Fibroblast of skin of abdomen (primary cell): ENCODE measurements around the gene TFPT.
"Not testable (repeated sequence)": the region's sequence is repeated elsewhere in the genome, so short reads cannot be mapped to it uniquely, and the experiment has no call there.

Source experiments
- DNase-seq: peaks from one replicate; pipeline ENCODE4 v3.0.0-alpha.2; 2013

The TFPT gene

GRCh38 chr19:54114340-54115108 lies 933 bp downstream of the TFPT start:
- DNase-seq, result no peak

GRCh38 chr19:54109651-54110050 lies 5.8 kb downstream of the TFPT start:
- no peak for DNase-seq

- no peak for DNase-seq
Observed at GRCh38 chr19:54108496-54108895, 7.0 kb downstream of the TFPT start.

GRCh38 chr19:54107876-54108490 lies 7.5 kb downstream of the TFPT start:
- DNase-seq, result no peak

- no peak for DNase-seq
Observed at GRCh38 chr19:54106716-54107115, 8.7 kb downstream of the TFPT start.

- DNase-seq, result no peak
Observed at GRCh38 chr19:54105796-54106195, 9.7 kb downstream of the TFPT start.

- no peak for DNase-seq
Observed at GRCh38 chr19:54104998-54105715, 10.3 kb downstream of the TFPT start.

- peak; percentile 99 for DNase-seq
Observed at GRCh38 chr19:54102421-54103169, 12.9 kb downstream of the TFPT start, which contains the start of gene NDUFA3. NDUFA3 (plus strand) TSS chr19:54102855; CDS start chr19:54102879, 24 bp downstream.

GRCh38 chr19:54100561-54100960 lies 14.9 kb downstream of the TFPT start, which contains the start of gene OSCAR:
OSCAR (minus strand) TSS chr19:54100803; CDS start chr19:54100792, 11 bp downstream.
- peak; percentile 17 for DNase-seq

GRCh38 chr19:54099903-54100255 lies 15.6 kb downstream of the TFPT start:
- DNase-seq, result not testable (repeated sequence)

GRCh38 chr19:54099190-54099902 lies 16.1 kb downstream of the TFPT start:
- no peak for DNase-seq

GRCh38 chr19:54096617-54097106 lies 18.8 kb downstream of the TFPT start:
- peak; percentile 51 for DNase-seq

- peak; percentile 50 for DNase-seq
Observed at GRCh38 chr19:54095859-54096616, 19.4 kb downstream of the TFPT start.

- DNase-seq, result no peak
Observed at GRCh38 chr19:54095136-54095858, 20.2 kb downstream of the TFPT start.

GRCh38 chr19:54094426-54095000 lies 20.9 kb downstream of the TFPT start:
- DNase-seq, result no peak

GRCh38 chr19:54084410-54084809 lies 31.0 kb downstream of the TFPT start:
- no peak for DNase-seq

GRCh38 chr19:54081032-54081431 lies 34.4 kb downstream of the TFPT start, which contains the start of gene TARM1:
TARM1 (minus strand) TSS chr19:54081365; CDS start chr19:54081340, 25 bp downstream.
- no peak for DNase-seq

- no peak for DNase-seq
Observed at GRCh38 chr19:54077334-54077733, 38.1 kb downstream of the TFPT start.

- DNase-seq, result no peak
Observed at GRCh38 chr19:54074851-54075250, 40.6 kb downstream of the TFPT start.

GRCh38 chr19:54073829-54074228 lies 41.6 kb downstream of the TFPT start:
- no peak for DNase-seq
